Heart left ventricle (tissue), 13 donors: Measurements from ENCODE around the gene MYOF.

Experiments used
- CTCF ChIP-seq, 12 donors: fragments of 200-600 bp; sonication (generic) in 4 of 12; IDR thresholded peaks; one replicate each; pipeline versions ENCODE4 v1.5.0 to v1.8.0; 2018 to 2022; ENCODE audit warnings: antibody characterized with exemption in 12 of 12, mild to moderate bottlenecking in 5 of 12
- POLR2A ChIP-seq, 2 donors: fragments of 450-650 bp; IDR thresholded peaks; one replicate each; pipeline ENCODE4 v1.6.1; 2017; ENCODE audit warnings: antibody characterized with exemption in 2 of 2, mild to moderate bottlenecking in 2 of 2, moderate library complexity in 2 of 2
- donor health status: ischemic (EF 13 %, LVEDD 7.1; RV severe dilation, severe dysfunction).
- donor health status: DM: no; HTN: yes; CAD: no.
- donor health status: DM: no; HTN: no; CAD: no.
- donor health status: ischemic (EF 25% LVEDD 6.9; RV normal size, moderate dysfunction).
- donor health status: ischemic (EF 25% LVEDD 5.7; RV mildly dilated, moderate dysfunction).
- donor health status: ischemic (EF 35%, LVEDD 5.7; RV mildly dilated, moderate dysfunction).
- donor health status: nonischemic (EF 11% LVEDD 7.7; RV severe dilation, severe dysfunction).
- donor health status: DM: yes; HTN: yes; CAD: no.
- donor health status: PGD.
- donor health status: ischemic (EF 29% LVEDD 5.4; RV normal size, mild dysfunction).
- donor health status: nonischemic (EF 23%, LVEDD 6.1; RV moderate dilation, normal function).

- no peak for TF ChIP-seq POLR2A (IDR thresholded peaks at IDR 0.05)
- TF ChIP-seq CTCF (IDR thresholded peaks at IDR 0.05) = no peak
Observed at GRCh38 chr10:93457511-93457910, 24.6 kb downstream of the MYOF start.
